GM23338 (cell line): ENCODE results near the gene UQCC2. TPM values are rescaled to one million over a fixed set of nuclear protein-coding genes. Genes with fewer than 3 reads are reported as not detected.
A peak's percentile ranks its signal among the peaks of the same experiment; 100 is the strongest.

Source experiments
- ATAC-seq: fragments of 200-7000 bp; cut with Tn5 transposase; 3 replicates; pipeline ENCODE4 v1.9.1; 2020
- DNase-seq: peaks from one replicate; pipeline ENCODE4 v3.0.0-alpha.2; 2015; ENCODE audit warnings: low spot score
- H2AFZ ChIP-seq: fragments of 200-600 bp; sonication (generic); 2 replicates; pipeline ENCODE4 v1.8.0; 2016; ENCODE audit warnings: antibody characterized with exemption, mild to moderate bottlenecking, moderate library complexity
- H3F3A ChIP-seq: fragments of 200-600 bp; sonication (generic); replicated peaks from 2 replicates; pipeline ENCODE4 v1.8.0; 2017; ENCODE audit warnings: antibody characterized with exemption, mixed run types, low read depth
- H3K27ac ChIP-seq: fragments of 200-600 bp; sonication (generic); 2 replicates; pipeline ENCODE4 v1.6.1; 2016; ENCODE audit warnings: low read depth
- H3K27me3 ChIP-seq: fragments of 200-600 bp; sonication (generic); 2 replicates; pipeline ENCODE4 v1.8.0; 2016; ENCODE audit warnings: mild to moderate bottlenecking, mixed run types, moderate library complexity; ENCODE audit not compliant: insufficient read depth
- H3K36me3 ChIP-seq: fragments of 200-600 bp; sonication (generic); 2 replicates; pipeline ENCODE4 v1.8.0; 2016; ENCODE audit warnings: mild to moderate bottlenecking; ENCODE audit not compliant: insufficient read depth
- H3K4me1 ChIP-seq: fragments of 200-600 bp; sonication (generic); 2 replicates; pipeline ENCODE4 v1.8.0; 2016; ENCODE audit warnings: mild to moderate bottlenecking, moderate library complexity; ENCODE audit not compliant: insufficient read depth
- H3K4me2 ChIP-seq: fragments of 200-600 bp; sonication (generic); 2 replicates; pipeline ENCODE4 v1.7.1; 2017; ENCODE audit warnings: mixed run types
- H3K4me3 ChIP-seq: fragments of 200-600 bp; sonication (generic); 2 replicates; pipeline ENCODE4 v1.6.1; 2016; ENCODE audit warnings: mixed run types
- H3K79me2 ChIP-seq: fragments of 200-600 bp; sonication (generic); replicated peaks from 2 replicates; pipeline ENCODE4 v1.8.0; 2017; ENCODE audit warnings: mild to moderate bottlenecking; ENCODE audit not compliant: insufficient read depth
- H3K9me2 ChIP-seq: fragments of 200-600 bp; sonication (generic); 2 replicates; pipeline ENCODE4 v1.8.0; 2017; ENCODE audit not compliant: insufficient read depth
- H4K20me1 ChIP-seq: fragments of 200-600 bp; sonication (generic); replicated peaks from 2 replicates; pipeline ENCODE4 v1.8.0; 2017; ENCODE audit warnings: mild to moderate bottlenecking; ENCODE audit not compliant: insufficient read depth
- H3K27ac Mint-ChIP-seq: 2 replicates; pipeline ENCODE4 v1.8.0; 2020; ENCODE audit warnings: inconsistent platforms, mild to moderate bottlenecking, moderate library complexity, mixed read lengths
- H3K27me3 Mint-ChIP-seq: 3 replicates; pipeline ENCODE4 v1.8.0; 2022; ENCODE audit warnings: low read depth, mild to moderate bottlenecking, moderate library complexity, mixed read lengths, inconsistent platforms; ENCODE audit not compliant: insufficient read depth, poor library complexity
- H3K36me3 Mint-ChIP-seq: 3 replicates; pipeline ENCODE4 v1.8.0; 2021; ENCODE audit warnings: low read depth, mild to moderate bottlenecking, inconsistent platforms, moderate library complexity, mixed read lengths
- H3K4me1 Mint-ChIP-seq: 3 replicates; pipeline ENCODE4 v1.8.0; 2020; ENCODE audit warnings: mild to moderate bottlenecking, inconsistent platforms, mixed read lengths
- H3K4me3 Mint-ChIP-seq: 3 replicates; pipeline ENCODE4 v1.8.0; 2021; ENCODE audit warnings: moderate library complexity, mild to moderate bottlenecking, inconsistent platforms, mixed read lengths
- H3K9me3 Mint-ChIP-seq: 3 replicates; pipeline ENCODE4 v1.8.0; 2020; ENCODE audit warnings: moderate library complexity, mild to moderate bottlenecking, inconsistent platforms, mixed read lengths
- CREB1 ChIP-seq: fragments of 250-450 bp; sonication (Bioruptor Pico); IDR thresholded peaks from 2 replicates; pipeline ENCODE4 v1.5.0; 2020; ENCODE audit warnings: low read depth, mild to moderate bottlenecking, moderate library complexity
- EZH2phosphoT487 ChIP-seq: fragments of 200-600 bp; sonication (generic); IDR thresholded peaks from one replicate; pipeline ENCODE4 v1.8.1; 2018; ENCODE audit warnings: antibody characterized with exemption; ENCODE audit not compliant: unreplicated experiment
- NANOG ChIP-seq: IDR thresholded peaks from 2 replicates; pipeline ENCODE4 v1.6.1; 2016; ENCODE audit warnings: antibody characterized with exemption, borderline replicate concordance
- ZNF114 ChIP-seq: fragments of 250-450 bp; sonication (Bioruptor Pico); IDR thresholded peaks from 2 replicates; pipeline ENCODE4 v1.5.0; 2020; ENCODE audit warnings: mild to moderate bottlenecking, moderate library complexity
- ZNF331 ChIP-seq: fragments of 250-450 bp; sonication (Bioruptor Pico); IDR thresholded peaks from 2 replicates; pipeline ENCODE4 v1.5.0; 2020; ENCODE audit warnings: low read depth, mild to moderate bottlenecking, moderate library complexity
- polyA plus RNA-seq: library from polyadenylated mRNA; unstranded; fragments of >200 nt; fragmentation: Nextera tagmentation; extraction: Ambion mirVana; gene quantifications from 2 replicates; pipeline ENCODE4 v1.2.1, GENCODE V29; 2016
- total RNA-seq: library from RNA; depleted of rRNA; stranded (reverse); fragments of >200 nt; shearing (Covaris generic); gene quantifications from 2 replicates; pipeline ENCODE4 v1.2.3, GENCODE V29; 2014
- TF ChIP-seq, protein P1 (sequence below): fragments of 250-450 bp; sonication (Bioruptor Pico); IDR thresholded peaks from 2 replicates; pipeline ENCODE4 v1.5.0; 2020; ENCODE audit warnings: mild to moderate bottlenecking, moderate library complexity
- TF ChIP-seq, protein P2 (sequence below): IDR thresholded peaks from 2 replicates; pipeline ENCODE4 v1.6.1; 2016; ENCODE audit warnings: antibody characterized with exemption

Gene UQCC2
- total and polyA plus RNA-seq, 2 experiments from 2014 or later: 48.9 to 379 TPM

DNA sequence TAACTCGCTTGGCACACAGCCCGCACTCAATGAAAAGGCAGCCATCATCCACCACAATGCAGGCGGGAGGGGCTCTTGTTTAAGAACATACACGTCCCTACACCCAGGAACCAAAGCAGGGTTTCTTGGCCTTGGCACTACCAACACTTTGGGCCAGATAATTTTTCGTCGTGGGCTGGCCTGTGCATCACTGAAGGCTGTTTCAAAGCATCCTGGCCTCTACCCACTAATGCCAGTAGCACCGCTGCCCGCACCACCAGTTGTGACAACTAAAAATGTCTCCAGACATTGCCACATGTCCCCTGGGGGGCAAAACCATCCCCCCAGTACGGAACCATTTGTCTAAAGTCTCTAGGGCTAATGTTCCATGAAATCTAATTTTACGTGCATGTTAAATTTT lies 13.0 kb downstream of the UQCC2 start (continued):
- TF ChIP-seq, protein P1, sequence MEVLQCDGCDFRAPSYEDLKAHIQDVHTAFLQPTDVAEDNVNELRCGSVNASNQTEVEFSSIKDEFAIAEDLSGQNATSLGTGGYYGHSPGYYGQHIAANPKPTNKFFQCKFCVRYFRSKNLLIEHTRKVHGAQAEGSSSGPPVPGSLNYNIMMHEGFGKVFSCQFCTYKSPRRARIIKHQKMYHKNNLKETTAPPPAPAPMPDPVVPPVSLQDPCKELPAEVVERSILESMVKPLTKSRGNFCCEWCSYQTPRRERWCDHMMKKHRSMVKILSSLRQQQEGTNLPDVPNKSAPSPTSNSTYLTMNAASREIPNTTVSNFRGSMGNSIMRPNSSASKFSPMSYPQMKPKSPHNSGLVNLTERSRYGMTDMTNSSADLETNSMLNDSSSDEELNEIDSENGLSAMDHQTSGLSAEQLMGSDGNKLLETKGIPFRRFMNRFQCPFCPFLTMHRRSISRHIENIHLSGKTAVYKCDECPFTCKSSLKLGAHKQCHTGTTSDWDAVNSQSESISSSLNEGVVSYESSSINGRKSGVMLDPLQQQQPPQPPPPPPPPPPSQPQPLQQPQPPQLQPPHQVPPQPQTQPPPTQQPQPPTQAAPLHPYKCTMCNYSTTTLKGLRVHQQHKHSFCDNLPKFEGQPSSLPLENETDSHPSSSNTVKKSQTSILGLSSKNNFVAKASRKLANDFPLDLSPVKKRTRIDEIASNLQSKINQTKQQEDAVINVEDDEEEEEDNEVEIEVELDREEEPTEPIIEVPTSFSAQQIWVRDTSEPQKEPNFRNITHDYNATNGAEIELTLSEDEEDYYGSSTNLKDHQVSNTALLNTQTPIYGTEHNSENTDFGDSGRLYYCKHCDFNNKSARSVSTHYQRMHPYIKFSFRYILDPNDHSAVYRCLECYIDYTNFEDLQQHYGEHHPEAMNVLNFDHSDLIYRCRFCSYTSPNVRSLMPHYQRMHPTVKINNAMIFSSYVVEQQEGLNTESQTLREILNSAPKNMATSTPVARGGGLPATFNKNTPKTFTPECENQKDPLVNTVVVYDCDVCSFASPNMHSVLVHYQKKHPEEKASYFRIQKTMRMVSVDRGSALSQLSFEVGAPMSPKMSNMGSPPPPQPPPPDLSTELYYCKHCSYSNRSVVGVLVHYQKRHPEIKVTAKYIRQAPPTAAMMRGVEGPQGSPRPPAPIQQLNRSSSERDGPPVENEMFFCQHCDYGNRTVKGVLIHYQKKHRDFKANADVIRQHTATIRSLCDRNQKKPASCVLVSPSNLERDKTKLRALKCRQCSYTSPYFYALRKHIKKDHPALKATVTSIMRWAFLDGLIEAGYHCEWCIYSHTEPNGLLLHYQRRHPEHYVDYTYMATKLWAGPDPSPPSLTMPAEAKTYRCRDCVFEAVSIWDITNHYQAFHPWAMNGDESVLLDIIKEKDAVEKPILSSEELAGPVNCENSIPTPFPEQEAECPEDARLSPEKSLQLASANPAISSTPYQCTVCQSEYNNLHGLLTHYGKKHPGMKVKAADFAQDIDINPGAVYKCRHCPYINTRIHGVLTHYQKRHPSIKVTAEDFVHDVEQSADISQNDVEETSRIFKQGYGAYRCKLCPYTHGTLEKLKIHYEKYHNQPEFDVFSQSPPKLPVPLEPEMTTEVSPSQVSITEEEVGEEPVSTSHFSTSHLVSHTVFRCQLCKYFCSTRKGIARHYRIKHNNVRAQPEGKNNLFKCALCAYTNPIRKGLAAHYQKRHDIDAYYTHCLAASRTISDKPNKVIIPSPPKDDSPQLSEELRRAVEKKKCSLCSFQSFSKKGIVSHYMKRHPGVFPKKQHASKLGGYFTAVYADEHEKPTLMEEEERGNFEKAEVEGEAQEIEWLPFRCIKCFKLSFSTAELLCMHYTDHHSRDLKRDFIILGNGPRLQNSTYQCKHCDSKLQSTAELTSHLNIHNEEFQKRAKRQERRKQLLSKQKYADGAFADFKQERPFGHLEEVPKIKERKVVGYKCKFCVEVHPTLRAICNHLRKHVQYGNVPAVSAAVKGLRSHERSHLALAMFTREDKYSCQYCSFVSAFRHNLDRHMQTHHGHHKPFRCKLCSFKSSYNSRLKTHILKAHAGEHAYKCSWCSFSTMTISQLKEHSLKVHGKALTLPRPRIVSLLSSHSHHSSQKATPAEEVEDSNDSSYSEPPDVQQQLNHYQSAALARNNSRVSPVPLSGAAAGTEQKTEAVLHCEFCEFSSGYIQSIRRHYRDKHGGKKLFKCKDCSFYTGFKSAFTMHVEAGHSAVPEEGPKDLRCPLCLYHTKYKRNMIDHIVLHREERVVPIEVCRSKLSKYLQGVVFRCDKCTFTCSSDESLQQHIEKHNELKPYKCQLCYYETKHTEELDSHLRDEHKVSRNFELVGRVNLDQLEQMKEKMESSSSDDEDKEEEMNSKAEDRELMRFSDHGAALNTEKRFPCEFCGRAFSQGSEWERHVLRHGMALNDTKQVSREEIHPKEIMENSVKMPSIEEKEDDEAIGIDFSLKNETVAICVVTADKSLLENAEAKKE (CRISPR knock-in tag): no peak
- TF ChIP-seq, protein P2, sequence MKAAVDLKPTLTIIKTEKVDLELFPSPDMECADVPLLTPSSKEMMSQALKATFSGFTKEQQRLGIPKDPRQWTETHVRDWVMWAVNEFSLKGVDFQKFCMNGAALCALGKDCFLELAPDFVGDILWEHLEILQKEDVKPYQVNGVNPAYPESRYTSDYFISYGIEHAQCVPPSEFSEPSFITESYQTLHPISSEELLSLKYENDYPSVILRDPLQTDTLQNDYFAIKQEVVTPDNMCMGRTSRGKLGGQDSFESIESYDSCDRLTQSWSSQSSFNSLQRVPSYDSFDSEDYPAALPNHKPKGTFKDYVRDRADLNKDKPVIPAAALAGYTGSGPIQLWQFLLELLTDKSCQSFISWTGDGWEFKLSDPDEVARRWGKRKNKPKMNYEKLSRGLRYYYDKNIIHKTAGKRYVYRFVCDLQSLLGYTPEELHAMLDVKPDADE: no peak

DNA sequence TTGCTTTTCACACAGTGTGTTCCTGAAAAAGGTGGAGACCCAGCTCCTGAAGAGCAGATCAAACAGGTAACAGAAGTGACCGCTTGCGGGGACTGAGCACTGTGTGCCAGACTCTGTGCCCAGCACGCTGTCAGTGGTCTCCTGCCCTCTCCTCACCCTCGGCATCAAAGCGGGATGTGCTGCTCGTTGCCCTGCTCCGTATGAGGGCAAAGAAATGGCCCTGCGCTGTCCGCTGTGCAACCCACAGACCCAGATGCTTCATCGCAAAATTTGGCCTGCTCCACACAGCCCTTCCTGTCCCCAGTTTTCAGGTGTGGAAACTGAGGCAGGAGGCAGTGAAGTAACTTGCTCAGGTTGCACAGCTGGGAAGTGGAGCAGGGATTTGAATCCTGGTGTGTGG lies 13.7 kb downstream of the UQCC2 start:
- peaks cover 6% of the 10 kb centered on the region for H4K20me1 ChIP-seq
- no peak overlapping the region for H3K4me3 ChIP-seq
- Mint-ChIP-seq H3K4me1 (peaks cover 23% of the 10 kb centered on the region), H3K27me3 (peaks cover 14% of the 10 kb centered on the region), H3K27ac (peak overlapping the region; percentile 69; the same call in 1 of the 2 replicates), H3K4me3 (no peak overlapping the region; the same call in 2 of the 3 replicates), H3K9me3 (no peaks in the 10 kb centered on the region), H3K36me3 (peaks cover 58% of the 10 kb centered on the region)
- 0 out of 2 replicates have a peak, but pooled peaks cover 8% of the 10 kb centered on the region for H3F3A ChIP-seq
- 0 out of 2 replicates have a peak, but pooled peaks cover 2% of the 10 kb centered on the region for H3K4me1 ChIP-seq
- TF ChIP-seq NANOG (no peak), ZNF114 (CRISPR knock-in tag) (no peak), CREB1 (CRISPR knock-in tag) (no peak), EZH2phosphoT487 (no peak), ZNF331 (CRISPR knock-in tag) (no peak)
- TF ChIP-seq, protein P2: no peak
- no peak for DNase-seq
- peaks cover 10% of the 10 kb centered on the region for H3K36me3 ChIP-seq
- no peaks in the 10 kb centered on the region for H3K9me2 ChIP-seq
- 0 out of 2 replicates have a peak, but pooled peaks cover 3% of the 10 kb centered on the region for H3K79me2 ChIP-seq
- H3K27ac ChIP-seq: no peak overlapping the region
- H3K27me3 ChIP-seq: no peaks in the 10 kb centered on the region
- H2AFZ ChIP-seq: no peak overlapping the region
- no peak overlapping the region for H3K4me2 ChIP-seq
- ATAC-seq: no peak
